Measurements from ENCODE around the gene NCAPG2.

GRCh38 chr7:158631574-158632195 is 72.9 kb downstream of the NCAPG2 start:
- TF ChIP-seq, protein P1, sequence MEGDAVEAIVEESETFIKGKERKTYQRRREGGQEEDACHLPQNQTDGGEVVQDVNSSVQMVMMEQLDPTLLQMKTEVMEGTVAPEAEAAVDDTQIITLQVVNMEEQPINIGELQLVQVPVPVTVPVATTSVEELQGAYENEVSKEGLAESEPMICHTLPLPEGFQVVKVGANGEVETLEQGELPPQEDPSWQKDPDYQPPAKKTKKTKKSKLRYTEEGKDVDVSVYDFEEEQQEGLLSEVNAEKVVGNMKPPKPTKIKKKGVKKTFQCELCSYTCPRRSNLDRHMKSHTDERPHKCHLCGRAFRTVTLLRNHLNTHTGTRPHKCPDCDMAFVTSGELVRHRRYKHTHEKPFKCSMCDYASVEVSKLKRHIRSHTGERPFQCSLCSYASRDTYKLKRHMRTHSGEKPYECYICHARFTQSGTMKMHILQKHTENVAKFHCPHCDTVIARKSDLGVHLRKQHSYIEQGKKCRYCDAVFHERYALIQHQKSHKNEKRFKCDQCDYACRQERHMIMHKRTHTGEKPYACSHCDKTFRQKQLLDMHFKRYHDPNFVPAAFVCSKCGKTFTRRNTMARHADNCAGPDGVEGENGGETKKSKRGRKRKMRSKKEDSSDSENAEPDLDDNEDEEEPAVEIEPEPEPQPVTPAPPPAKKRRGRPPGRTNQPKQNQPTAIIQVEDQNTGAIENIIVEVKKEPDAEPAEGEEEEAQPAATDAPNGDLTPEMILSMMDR (IDR thresholded peaks at IDR 0.05; ENCODE audit: low read length), result no peak
- TF ChIP-seq EZH2 (optimal IDR thresholded peaks at IDR 0.05; ENCODE audit: low read depth, low read length), result no peak

All from MM.1S (cell line).